Dendritic cell treated with granulocyte-macrophage colony-stimulating factor and Interleukin-4, amounts not matched to agents 40 ng/mL and 50 ng/mL, for 4 days (primary cell): ENCODE data around the gene C16orf87.

ENCODE experiments used
- H3K27ac Mint-ChIP-seq: one replicate; pipeline ENCODE4 v1.8.0; 2022; ENCODE audit warnings: mild to moderate bottlenecking, mixed read lengths
- H3K27me3 Mint-ChIP-seq: one replicate; pipeline ENCODE4 v1.8.0; 2022; ENCODE audit warnings: mild to moderate bottlenecking, mixed read lengths
- H3K36me3 Mint-ChIP-seq: one replicate; pipeline ENCODE4 v1.8.0; 2022; ENCODE audit warnings: low read depth, mixed read lengths
- H3K4me1 Mint-ChIP-seq: one replicate; pipeline ENCODE4 v1.8.0; 2022; ENCODE audit warnings: low read depth, mixed read lengths
- H3K4me3 Mint-ChIP-seq: one replicate; pipeline ENCODE4 v1.8.0; 2022; ENCODE audit warnings: mild to moderate bottlenecking, moderate library complexity, mixed read lengths
- H3K9me3 Mint-ChIP-seq: one replicate; pipeline ENCODE4 v1.8.0; 2022; ENCODE audit warnings: mixed read lengths
- intact Hi-C: fragments of 100-400 bp; cut with micrococcal nuclease; formaldehyde crosslinking; loops from one replicate; pipeline ENCODE4 v1.15.0; 2022

Gene C16orf87

DNA sequence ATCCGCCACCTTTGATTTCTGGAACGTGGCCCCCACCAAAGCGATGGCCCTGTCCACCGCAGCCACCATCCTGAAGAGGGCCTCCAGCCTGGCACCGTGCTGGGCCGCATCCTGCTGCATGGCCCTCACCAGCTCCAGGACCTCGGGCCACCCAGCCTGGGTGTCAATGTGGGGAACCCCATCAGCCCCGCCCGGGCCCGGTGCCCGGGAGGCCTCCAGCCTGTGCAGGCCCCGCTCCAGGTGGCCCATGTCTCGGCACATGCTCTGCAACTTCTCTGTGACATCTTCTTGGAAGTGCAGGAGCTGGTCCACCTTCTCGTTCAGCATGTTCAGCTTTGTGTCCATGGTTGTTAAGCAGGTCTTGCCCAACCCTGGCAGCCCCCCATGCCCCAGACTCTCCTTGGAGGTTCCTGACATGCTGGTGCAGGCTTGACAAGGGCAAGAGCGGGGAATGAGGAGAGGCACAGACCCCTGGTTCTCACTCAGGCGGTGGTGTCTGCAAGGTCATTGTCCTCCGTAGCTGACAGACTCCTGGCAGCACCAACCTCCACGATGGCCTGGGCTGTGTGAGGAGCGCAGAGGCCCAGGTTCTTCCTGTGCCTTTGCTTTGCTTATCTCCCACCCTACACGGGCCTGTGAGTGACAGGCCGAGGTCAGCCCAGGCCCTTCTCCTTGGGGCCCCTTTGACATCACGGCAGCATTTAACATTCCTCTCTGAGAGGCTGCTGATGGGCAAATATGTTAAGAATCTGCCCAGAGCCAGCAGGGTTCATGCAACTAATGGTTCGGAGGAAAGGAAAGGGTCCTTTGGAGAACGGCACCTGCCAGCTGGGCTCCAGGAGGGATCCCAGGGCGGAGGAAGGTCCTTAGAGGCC is 83.0 kb downstream of the C16orf87 start, which contains the start of gene MYLK3:
Gene MYLK3 (minus strand): TSS at position 568 of the 875 bp plus-strand sequence. CDS start 151 bp downstream, at position 417.
- Mint-ChIP-seq H3K27me3 (no peaks in the 10 kb centered on the region), H3K4me3 (no peak within 1 kb of the TSS), H3K9me3 (no peaks in the 10 kb centered on the region), H3K27ac (no peak within 1 kb of the TSS), H3K4me1 (peaks cover 18% of the 10 kb centered on the region), H3K36me3 (no peaks in the 10 kb centered on the region)
- intact Hi-C loops = no loop called here

DNA sequence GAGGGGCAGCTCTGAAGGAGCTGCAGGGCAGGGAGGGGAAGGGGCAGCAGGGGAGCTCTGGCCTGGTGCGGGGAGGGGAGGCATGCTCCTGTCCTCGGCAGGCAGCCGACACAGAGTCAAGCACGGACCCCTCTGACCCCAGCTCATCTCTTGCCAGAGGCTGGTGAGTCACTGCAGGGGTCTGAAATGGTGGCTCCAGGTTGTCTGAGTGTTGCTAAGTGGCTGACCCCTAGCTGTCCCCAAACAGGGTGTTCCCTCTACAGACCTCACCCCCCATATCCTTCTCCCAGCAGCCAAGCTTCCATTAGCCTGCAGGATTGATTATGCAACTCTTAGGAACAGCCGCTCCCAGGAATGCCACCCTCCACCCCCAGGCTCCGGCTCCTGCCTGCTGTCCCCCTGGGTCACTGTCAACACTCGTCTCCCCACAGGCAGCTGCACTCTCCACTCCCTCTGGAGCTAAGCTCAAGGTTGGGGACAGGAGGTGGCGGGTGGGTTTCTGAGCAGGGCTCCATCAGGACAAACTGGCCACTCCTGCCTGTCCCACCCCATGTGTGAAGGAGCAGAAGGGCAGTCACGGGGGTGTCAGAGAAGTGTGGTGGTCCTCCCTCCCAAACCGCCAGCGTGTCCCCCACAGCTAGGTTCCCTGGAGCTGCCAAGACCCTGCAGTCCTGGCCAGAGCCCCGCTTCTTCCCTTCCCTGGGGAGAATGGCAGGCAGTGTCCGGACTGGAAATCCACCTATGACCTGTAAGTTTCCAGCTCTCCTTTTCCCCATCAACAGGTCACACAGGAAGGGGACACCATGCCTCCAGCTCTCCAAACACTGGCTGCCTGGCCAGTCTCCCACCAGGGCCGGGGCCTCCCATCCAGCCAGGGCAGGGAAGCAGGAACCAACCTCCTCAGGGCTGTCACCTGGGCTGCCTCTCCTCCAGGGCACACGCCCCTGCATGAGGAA is 83.9 kb downstream of the C16orf87 start:
- Mint-ChIP-seq H3K4me3 (no peak overlapping the region), H3K27ac (no peak overlapping the region), H3K4me1 (peaks cover 26% of the 10 kb centered on the region), H3K9me3 (no peaks in the 10 kb centered on the region), H3K27me3 (no peaks in the 10 kb centered on the region), H3K36me3 (no peaks in the 10 kb centered on the region)
- intact Hi-C loops = no loop called here
